Measurements from ENCODE around the gene CCM2L.

CCM2L gene

DNA sequence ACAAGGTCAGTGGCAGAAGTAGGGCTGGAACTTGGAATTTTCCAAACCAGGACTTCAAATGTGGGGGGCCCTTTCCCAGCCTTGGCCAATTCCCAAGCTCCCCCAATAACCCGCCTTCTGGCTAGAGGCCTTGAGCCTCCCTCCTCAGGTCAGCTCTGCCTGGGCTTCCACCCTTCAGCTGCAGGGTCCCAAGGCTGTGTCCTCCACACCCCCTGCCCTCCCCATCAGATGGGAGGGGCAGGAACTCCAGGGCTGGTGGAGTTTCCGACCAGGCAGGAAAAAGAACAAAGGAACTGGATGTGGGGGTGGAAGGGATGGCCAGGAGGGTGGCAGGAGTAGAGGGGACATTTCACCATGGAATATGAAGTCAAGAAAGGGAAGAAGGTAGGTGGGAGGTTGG, at the start of gene CCM2L:
TSS of gene CCM2L (plus strand) at position 338 of the 400 bp plus-strand sequence. CDS start at position 355, 17 bp downstream.
- Mint-ChIP-seq H3K9me3 (no peaks in the 10 kb centered on the region), H3K27me3 (ENCODE audit: low read depth, poor library complexity) (peaks cover 8% of the 10 kb centered on the region), H3K27ac (no peak within 1 kb of the TSS), H3K4me1 (peaks cover 35% of the 10 kb centered on the region), H3K36me3 (ENCODE audit: low read depth) (no peaks in the 10 kb centered on the region), H3K4me3 (no peak within 1 kb of the TSS)
- no peak for DNase-seq
- no peak for TF ChIP-seq CTCF (IDR thresholded peaks at IDR 0.05)

DNA sequence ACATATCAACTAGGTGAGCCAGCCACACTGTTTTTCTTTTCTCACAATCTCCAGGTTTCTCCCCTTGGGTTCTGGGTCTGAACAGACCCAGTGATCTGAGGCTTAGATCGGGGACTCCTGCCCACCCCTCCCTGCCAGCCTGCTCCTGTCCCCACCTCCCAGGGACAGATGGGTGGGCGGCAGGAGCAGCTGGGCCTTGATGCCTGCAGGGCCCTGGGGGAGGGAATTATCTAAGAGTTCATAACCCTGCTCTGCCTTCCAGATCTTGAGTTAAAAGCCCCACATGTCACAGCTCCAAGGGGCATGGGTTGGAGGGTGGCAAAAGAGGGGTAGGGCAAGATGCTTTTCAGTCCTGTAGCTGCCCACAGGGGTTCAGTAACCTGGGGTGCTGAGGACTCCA, 47.5 kb upstream of the CCM2L start:
- Mint-ChIP-seq H3K36me3 (ENCODE audit: low read depth) (no peaks in the 10 kb centered on the region), H3K27me3 (ENCODE audit: low read depth, poor library complexity) (peaks cover 28% of the 10 kb centered on the region), H3K27ac (no peak overlapping the region), H3K4me1 (peaks cover 47% of the 10 kb centered on the region), H3K9me3 (no peaks in the 10 kb centered on the region), H3K4me3 (no peak overlapping the region)
- no peak for DNase-seq
- no peak for TF ChIP-seq CTCF (IDR thresholded peaks at IDR 0.05)

DNA sequence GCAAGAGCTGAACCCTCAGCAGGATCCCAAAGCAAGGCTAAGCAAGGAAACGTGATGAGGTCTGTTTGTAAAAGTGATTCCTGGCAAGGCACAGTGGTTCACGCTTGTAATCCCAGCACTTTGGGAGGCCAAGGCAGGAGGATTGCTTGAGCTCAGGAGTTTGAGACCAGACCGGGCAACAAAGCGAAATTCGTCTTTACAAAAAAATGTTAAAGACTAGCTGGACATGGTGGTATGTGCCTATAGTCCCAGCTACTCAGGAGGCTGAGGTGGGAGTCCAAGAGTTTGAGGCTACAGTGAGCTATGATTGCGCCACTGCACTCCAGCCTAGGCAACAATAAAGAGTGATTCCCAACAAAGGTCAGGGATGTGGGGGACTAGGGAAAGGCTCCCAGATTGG, 46.3 kb upstream of the CCM2L start:
- Mint-ChIP-seq H3K27ac (no peak overlapping the region), H3K9me3 (no peaks in the 10 kb centered on the region), H3K4me3 (no peak overlapping the region), H3K27me3 (ENCODE audit: low read depth, poor library complexity) (peaks cover 28% of the 10 kb centered on the region), H3K36me3 (ENCODE audit: low read depth) (no peaks in the 10 kb centered on the region), H3K4me1 (peaks cover 56% of the 10 kb centered on the region)
- DNase-seq, result no peak
- no peak for TF ChIP-seq CTCF (IDR thresholded peaks at IDR 0.05)

GRCh38 chr20:31966991-31967655, 43.1 kb upstream of the CCM2L start:
- TF ChIP-seq CTCF (IDR thresholded peaks at IDR 0.05), result no peak
- Mint-ChIP-seq H3K27me3 (ENCODE audit: low read depth, poor library complexity) (peaks cover 29% of the 10 kb centered on the region), H3K4me3 (peak overlapping the region; percentile 84)

GRCh38 chr20:31967830-31968249, 42.4 kb upstream of the CCM2L start, which contains the start of gene XKR7:
Gene XKR7, plus strand, starts transcription at chr20:31968151. Its CDS starts 25 bp downstream, at chr20:31968176.
- H3K36me3 Mint-ChIP-seq (ENCODE audit: low read depth), result no peaks in the 10 kb centered on the region
- H3K4me1 Mint-ChIP-seq, result peaks cover 80% of the 10 kb centered on the region
- H3K4me3 Mint-ChIP-seq, result peak within 1 kb of the TSS; percentile 92
- no peak for TF ChIP-seq CTCF (IDR thresholded peaks at IDR 0.05)
- no peak within 1 kb of the TSS for H3K27ac Mint-ChIP-seq
- peak; percentile 70 for DNase-seq
- no peaks in the 10 kb centered on the region for H3K9me3 Mint-ChIP-seq
- H3K27me3 Mint-ChIP-seq (ENCODE audit: low read depth, poor library complexity), result peaks cover 26% of the 10 kb centered on the region

More at GRCh38 chr20:31966991-31967655, 43.1 kb upstream of the CCM2L start:
- H3K9me3 Mint-ChIP-seq, result no peaks in the 10 kb centered on the region
- DNase-seq, result no peak
- peaks cover 77% of the 10 kb centered on the region for H3K4me1 Mint-ChIP-seq
- H3K36me3 Mint-ChIP-seq (ENCODE audit: low read depth), result no peaks in the 10 kb centered on the region
- H3K27ac Mint-ChIP-seq, result no peak overlapping the region
